HG02970 (cell line): Measurements from ENCODE around the gene GLT8D2.
A peak's percentile ranks its signal among the peaks of the same experiment; 100 is the strongest.

Source experiments
- ATAC-seq: cut with Tn5 transposase; IDR thresholded peaks from one replicate; pipeline ENCODE4 v1.9.1; 2021; ENCODE audit warnings: mild to moderate bottlenecking, moderate library complexity, moderate number of reproducible peaks; ENCODE audit not compliant: unreplicated experiment, low FRiP score

GLT8D2 gene

DNA sequence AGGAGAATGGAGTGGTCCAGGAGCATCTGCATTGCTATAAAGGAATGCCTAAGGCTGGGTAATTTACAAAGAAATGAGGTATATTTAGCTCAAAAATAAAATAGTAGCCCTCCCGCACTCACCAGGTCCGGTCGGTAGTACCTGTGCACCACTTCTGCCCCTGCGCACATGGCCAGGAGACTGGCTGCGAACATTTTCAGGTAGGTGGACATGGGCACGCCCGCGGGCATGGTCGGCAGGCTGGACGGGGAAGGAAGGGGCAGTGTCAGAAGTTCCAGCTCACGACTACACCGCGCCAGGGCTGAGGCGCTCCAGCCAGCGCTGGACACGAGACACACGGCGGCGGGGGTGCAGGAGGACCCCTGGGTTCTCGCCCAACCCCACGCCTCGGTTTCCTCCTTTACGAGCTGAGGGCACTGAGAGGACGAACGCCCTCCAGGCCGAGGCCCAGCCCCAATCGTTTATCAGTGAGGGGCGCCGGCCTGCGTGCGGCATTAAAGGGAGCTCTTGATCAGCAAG is 93.4 kb downstream of the GLT8D2 start:
- peak; percentile 29 for ATAC-seq

DNA sequence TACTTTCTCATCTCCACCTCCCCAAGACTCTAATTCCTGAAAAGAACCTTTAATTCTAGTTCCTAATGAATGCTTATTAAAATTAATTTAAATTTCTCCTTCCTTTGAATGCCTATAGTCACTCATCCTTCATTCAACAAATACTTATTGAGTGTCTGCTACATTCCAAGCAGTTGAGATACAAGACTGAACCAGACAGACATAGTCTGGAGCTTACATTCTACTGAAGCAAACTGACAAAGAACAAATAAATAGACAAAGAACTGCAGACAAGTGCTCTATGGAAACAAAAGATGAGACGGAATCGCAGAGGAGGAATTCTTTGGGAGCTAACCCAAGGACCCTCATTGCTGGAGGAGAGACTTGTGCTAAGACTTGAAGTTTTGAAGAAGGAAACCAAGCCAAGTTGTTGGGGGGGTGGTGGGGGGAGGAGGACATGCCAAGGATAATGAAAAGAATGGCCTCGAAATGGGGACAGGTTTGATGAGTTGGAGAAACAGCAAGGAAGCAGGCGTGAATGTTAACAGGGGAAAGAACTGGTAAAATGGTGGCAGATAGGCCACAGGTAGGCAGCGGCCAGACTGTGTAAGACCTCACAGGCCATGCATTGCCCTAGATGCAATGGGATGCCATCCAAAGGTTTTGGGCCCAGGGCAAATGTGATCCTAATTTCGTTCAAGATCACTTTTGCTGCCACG is 94.0 kb downstream of the GLT8D2 start:
- ATAC-seq, result no peak

GRCh38 chr12:103952497-103952896 is 97.5 kb downstream of the GLT8D2 start:
- no peak for ATAC-seq

- ATAC-seq, result no peak
These were observed 101.1 kb downstream of the GLT8D2 start for GRCh38 chr12:103948746-103949406.

DNA sequence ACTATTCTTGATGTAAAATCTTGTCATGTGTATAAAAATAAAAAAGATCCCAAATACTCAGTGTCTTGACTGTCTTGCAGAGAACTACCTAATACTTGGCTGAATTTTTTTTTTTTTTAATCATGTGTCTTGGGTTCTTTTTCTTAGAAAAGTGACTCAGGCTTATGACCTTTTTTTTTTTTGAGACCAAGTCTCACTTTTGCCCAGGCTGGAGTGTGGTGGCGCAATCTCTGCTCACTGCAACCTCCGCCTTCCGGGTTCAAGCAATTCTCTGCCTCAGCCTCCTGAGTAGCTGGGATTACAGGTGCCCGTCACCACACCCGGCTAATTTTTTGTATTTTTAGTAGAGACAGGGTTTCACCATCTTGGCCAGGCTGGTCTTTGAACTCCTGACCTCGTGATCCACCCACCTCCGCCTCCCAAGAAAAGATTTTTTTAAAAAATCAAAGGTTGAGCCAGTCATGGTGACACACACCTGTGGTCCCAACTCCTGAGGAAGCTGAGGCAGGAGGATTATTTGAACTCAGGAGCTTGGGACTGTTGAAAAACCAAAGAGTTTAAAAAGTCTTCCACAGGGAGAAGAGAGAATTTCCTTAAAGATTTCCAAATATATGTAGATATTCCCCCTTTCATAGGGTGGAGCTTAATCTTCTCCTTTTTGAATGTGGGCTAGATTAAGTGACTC is 102.0 kb downstream of the GLT8D2 start:
- no peak for ATAC-seq

DNA sequence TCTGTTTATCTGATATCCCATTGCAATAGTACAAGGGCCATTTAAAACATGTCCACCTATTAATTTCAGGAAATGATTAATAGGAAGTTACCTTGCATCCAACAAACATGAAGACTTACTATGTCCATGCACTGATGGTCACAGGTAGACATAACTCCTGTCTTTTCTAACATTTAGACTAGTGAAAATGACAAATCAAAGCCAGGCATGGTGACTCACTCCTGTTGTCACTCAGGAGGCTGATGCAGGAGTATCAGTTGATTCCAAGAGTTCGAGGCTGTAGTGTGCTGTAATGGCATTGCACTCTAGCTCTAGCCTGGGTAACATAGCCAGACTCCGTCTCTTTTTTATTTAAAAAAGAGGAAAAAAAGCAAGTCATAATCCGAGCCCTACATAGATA is 105.0 kb downstream of the GLT8D2 start:
- no peak for ATAC-seq
